ENCODE results near the gene PHACTR2.
"Not testable (repeated sequence)": the region's sequence is repeated elsewhere in the genome, so short reads cannot be mapped to it uniquely, and the experiment has no call there.

The PHACTR2 gene

DNA sequence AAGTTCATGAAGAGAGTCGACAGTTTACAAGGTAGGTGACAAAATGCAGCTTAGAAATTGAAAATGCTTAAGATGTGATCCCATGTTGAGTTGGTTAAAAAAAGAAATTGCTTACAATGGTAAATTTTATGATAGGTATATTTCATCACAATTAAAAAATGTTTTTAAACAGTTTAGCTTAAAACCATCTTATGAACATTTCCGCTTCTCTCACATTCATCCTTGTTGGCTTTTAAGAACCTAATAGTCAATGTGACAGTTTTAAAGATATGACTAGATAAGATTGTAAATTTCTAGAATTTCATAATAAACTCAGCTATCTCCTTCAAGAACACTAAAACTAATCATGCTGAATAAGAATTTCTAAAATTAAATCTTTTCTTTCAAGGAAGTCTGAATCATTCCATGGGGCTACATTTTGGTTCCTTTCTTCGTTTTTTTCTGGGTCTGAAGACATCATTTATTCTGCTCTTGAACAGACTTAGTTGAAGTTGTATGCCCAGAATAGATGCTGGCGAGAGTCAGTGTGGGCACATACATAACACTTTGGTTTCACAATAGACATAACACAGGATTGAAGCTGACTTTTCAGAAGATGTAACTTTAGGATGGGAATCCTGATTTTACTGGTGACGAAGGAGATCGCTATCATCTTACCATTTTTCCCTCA lies 129.5 kb downstream of the PHACTR2 start:
- no peak for DNase-seq (ENCODE audit: low spot score)

DNA sequence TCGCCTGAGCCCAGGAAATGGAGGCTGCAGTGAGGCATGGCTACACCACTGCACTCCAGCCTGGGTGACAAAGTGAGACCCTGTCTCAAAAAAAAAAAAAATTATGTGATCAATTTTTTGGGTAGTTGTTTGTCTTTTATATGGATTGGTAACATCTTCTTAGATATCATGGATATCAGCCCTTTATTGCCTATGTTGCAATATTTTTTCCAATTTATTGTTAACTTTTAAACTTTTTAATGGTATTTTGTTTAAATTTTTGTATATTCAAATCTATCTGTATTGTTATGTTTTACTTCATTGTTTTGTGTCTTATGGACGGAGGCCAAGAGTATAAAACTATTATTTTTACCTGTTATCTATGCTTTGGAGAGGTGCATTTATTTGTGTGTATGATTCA lies 133.0 kb downstream of the PHACTR2 start:
- DNase-seq (ENCODE audit: low spot score), result no peak

DNA sequence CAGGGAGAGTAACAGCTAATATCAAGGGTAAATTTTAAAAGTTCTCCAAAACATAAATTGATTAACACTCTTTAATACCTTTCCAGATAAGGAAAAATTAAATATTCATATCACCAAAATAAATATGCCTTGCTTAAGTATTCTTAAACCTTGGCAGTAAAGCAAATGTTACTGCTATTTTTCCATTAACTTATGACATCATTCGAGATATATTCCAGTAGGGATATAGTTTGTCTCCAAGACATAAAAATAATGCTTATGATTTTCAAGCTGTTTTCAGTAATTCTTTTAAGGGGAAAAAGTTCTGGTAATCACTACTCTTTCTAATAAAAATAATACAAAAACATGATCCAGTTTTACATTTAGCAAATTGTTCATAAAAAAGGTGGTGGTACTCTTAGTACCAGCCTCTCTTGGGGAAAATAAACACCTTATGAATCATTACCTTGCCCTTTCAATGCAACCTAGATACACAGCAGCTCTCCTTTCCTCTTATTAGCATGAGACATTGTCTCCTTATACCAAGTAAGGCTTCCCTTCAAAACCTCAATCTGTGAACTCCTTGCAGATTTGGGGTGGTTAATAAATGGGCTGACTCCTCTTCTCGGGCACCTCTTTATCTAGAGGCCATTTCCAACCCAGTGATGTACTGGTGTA lies 133.9 kb downstream of the PHACTR2 start:
- DNase-seq (ENCODE audit: low spot score), result no peak

DNA sequence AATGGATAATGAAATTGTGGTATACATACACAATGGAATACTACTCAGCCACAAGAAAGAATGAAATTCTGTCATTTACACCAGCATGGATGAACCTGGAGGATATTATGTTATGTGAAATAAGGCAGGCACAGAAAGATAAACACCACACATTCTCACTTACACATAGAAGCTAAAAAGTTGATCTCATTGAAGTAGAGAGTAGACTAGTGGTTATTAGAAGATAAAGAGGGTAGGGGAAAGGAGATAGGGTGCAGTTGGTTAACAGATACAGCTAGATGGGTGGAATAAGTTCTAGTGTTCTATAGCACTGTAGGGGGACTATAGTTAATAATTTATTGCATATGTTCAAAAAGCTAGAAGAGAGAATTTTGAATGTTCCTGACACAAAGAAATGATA lies 139.9 kb downstream of the PHACTR2 start:
- DNase-seq (ENCODE audit: low spot score), result no peak

DNA sequence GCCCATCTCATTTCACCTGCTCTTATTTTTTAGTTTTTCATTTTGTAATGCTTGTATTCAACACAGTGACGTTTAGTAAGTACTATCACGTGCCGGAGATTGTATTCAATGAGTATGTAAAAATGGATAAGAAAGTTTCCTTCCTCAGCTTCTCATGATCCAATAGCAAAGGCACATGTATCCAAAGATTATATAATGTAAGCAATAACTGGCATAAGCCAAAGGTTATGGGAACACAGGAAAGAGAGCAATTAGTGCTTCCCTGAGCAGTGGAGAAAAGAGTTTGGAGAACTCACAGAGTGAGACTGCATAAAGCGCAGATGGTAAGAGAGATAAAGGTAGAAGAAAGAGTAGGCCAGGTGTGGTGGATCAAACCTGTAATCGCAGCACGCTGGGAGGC lies 143.6 kb downstream of the PHACTR2 start:
- DNase-seq (ENCODE audit: low spot score), result no peak

DNA sequence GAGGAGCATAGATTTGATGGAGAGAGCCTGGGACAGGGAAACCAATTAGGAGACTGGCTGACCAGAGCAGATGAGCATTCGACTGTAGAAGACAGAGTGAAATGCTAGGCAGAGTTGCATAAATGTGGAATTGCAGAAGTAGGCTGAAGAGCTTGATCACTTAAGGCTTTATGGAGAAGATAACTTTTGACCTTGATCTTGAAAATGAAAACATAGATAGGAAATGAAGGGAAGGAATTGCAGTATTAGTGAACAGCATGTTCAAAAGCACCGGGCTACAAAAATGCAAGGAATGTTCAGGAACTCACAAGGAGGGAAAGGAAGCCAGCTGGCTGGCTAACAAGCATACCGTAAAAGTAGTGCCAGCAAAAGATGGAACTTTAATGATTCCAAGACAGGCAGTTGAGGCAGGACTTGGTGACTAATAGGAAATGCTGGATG lies 144.8 kb downstream of the PHACTR2 start:
- DNase-seq (ENCODE audit: low spot score), result no peak

DNA sequence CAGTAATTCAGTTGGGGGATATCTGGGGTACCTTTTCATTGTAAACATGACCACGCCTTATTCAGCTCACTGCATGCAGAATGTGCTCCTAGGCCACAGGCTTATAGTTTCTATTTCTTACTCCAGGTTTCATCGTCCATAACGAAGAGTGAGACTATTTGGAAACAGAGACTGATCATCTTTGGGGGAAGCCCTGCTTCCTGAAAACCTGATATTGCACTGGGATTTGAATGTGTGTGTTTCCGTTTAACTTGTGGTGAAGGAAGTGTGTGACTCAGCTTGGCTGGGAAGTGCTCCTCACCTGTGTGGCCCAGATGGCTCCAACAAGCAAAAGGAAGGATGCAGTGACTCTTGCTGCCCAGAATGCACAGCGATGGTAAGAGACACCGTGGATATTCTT lies 145.8 kb downstream of the PHACTR2 start:
- no peak for DNase-seq (ENCODE audit: low spot score)

DNA sequence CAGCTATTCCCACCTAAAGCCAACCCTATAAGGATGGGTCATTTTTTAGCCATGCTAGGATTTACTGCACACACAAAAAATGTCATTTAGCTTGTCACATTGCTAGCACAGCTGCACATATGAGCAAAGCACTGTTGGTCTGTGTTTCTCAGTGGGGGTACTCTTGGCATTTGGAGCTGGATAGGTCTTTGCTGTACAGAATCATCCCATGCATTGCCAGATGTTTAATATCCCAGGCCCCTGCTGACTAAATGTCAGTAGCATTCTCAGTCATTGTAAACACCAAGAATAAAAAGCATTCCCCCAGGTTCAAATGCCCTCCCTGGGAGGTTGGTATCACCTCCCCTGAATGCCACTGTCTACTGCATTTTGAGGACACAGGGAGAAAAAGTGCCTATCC lies 150.8 kb downstream of the PHACTR2 start:
- no peak for DNase-seq (ENCODE audit: low spot score)

DNA sequence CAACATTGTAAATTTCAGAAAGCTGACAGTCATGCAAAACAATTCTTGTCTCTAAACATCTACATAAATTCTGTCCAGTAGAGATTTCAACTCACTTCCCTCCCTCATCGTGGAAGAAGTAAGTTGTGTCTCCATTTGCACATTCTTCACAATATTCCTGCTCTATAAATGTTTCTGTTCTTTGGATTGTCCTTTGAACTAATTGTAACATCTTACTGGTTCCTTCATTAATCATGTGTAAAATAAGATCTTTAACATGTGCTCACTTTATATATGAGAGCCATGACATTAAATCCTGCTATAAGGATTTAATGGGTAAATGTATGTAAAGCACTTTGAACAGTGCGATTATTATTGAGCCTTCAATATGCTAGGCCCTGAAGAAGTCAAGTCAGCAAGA lies 158.4 kb downstream of the PHACTR2 start:
- no peak for DNase-seq (ENCODE audit: low spot score)

DNA sequence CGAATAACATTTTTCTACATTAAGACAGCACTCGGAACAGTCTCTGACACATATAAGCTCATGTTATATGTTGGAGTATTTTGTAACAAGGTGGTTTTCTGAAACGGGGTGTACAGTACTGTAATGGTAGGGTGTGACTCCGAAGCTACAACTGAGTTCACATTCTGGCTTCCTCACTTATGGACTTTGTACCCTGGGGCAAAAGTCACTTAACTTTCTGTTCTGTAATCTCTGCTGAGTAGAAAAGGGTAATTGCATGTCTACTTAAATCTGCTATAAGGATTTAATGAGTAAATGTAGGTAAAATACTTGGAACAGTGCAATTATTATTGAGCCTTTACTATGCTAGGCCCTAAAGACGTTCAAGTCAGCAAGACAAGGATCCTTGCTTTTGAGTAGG lies 160.6 kb downstream of the PHACTR2 start:
- DNase-seq (ENCODE audit: low spot score), result no peak

DNA sequence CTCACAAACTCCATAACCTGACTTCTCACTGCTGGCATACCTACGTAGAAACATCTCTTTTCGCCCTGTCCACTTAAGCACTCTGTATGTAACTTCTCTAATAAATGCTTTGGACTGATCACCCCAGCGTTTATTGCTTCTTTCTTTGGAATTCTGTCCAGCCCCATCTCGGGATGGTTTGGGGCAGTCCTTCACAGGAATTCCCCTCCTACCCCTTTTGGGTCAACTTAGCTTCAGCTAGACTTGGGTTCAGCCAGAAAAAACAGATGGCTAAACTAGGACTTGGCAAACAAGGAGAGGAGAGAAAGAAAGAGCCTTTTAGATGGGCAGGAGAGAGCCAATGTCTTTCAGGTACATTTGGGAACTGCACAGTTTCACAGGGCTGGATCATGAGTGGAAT lies 161.4 kb downstream of the PHACTR2 start:
- no peak for DNase-seq (ENCODE audit: low spot score)

DNA sequence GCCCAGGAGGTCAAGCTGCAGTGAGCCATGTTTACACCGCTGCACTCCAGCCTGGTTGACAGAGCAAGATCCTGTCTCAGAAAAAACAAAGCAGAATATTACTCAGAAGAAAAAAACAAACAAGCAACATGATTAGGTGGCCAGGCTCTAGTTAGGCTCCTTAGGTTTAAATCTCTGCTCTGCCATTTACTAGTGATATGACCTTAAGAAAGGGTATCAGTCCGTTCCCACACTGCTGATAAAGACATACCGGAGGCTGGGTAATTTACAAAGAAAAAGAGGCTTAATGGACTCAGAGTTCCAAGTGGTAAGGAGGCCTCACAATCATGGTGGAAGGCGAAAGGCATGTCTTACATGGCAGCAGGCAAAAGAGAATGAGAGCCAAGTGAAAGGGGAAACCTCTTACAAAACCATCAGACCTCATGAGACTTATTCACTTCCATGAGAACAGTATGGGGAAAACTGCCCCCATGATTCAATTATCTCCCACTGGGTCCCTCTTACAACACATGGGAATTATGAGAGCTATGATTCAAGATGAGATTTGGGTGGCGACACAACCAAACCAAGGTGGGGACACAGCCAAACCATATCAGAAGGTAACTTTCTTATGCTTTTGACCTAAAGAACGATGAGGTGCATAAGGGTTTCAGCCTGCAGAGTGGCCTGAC lies 163.0 kb downstream of the PHACTR2 start:
- DNase-seq (ENCODE audit: low spot score), result no peak

DNA sequence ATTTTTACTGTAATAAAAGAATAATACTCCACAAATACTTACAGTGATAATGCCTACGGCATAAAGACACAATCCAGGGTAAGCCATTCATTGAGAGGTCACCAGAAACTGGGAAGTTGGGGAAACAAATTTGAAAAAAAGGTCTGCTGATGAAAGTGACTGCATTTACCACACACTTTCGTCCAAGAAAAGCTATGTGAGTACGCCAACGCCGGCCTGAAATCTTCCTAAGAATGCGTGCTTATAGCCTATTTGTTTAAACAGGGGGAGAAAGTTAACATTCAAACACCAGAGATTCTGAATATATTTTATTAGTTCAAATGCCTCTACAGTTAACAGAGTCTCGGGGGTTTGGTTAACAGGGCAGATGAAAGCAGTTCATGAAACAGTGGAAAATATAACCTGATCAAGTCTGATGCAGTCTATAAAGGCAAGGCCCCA lies 164.7 kb downstream of the PHACTR2 start:
- no peak for DNase-seq (ENCODE audit: low spot score)

DNA sequence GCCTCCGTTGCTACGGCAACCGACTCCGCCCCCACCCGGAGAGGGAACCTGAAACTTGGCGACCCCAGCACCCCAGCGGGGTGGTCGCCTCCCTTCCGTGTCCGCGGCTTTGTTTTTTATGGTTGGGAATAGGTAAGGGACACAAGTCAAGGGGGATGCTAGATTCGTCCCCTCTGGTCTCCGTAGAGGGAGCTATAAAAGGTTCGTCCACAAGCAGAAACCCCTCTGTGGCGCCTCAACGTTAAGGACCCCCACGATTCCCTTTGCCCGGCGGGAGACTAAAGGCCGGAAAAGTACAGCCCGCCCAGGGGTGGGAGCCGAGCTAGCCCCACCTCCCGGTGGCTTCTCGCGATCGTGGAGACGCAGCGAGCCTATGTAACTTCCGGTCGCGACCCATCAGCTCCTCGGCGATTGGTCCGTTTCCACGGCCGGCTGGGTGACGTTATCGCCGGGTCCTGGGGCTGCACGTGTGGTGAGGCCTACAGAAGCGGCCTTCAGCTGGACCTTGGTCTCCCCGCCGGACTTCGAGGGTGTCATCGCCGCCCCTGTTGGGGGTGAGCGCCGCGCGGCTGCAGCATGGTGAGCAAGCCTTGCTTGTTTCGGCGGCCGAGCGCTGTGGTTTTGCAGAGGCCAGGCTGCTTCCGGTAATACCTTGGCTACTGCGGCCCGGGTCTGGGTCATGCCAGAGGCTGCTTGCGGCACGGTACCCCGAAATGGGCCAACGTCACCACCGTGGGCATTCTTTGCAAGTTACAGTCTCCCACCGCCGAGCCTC lies 165.3 kb downstream of the PHACTR2 start, which contains the start of gene LTV1:
Gene LTV1 (plus strand): TSS at position 437 of the 775 bp plus-strand sequence. CDS start 140 bp downstream, at position 577.
- DNase-seq (ENCODE audit: low spot score), result peak; percentile 97

DNA sequence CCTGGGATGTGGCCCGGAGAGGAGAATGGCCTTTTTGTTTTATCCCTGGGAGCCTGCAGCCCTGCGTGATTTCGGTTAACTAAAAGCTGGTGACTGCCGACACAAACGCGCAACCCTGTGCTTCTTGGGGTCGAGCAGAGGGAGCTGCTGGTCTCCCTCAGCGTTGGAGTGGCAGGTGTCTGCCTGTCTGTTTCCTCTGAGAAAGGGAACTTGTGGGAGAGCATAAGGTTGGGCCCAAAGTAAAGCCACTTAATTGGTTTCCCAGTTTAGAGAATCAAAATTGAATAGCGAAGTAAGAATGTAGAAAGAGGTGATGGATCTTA lies 165.9 kb downstream of the PHACTR2 start:
- no peak for DNase-seq (ENCODE audit: low spot score)

DNA sequence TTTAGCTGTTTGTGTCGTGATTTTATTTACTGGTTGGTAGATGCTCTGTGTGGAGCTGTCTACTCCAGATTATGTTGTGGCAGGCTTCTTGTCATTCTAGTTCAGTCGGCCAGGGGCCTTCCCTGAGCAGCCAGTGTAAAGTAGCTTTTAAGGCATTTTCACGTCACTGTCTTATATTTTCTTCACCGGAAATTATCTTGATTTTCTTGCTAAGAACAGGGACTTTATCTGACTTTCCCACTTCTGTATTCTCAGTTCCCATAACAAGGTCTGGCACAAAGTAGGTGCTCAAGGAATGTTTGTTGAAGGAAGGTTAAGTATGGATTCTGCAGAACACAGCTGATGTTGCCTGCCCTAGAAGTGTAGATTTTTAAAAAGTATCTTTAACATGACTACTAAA lies 166.2 kb downstream of the PHACTR2 start:
- DNase-seq (ENCODE audit: low spot score), result no peak

DNA sequence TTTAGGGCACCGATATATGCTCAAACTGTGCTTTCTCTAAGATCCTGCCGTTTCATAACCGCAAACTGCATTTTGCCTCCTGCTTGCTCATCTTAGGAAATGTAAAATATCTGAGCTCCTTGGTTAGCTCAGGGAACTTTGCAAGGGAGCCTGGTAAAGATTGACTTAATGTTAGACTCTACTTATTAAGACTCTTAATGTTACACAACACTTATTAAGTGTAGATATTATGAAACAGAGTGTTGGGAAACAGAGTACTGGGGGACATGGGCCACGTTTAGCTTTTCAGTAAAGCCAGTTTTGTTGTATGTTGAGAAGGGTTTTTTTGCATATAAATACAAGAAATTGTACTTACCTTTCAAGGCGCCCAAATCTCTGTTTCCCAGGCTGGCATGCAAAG lies 167.3 kb downstream of the PHACTR2 start:
- DNase-seq (ENCODE audit: low spot score), result no peak

DNA sequence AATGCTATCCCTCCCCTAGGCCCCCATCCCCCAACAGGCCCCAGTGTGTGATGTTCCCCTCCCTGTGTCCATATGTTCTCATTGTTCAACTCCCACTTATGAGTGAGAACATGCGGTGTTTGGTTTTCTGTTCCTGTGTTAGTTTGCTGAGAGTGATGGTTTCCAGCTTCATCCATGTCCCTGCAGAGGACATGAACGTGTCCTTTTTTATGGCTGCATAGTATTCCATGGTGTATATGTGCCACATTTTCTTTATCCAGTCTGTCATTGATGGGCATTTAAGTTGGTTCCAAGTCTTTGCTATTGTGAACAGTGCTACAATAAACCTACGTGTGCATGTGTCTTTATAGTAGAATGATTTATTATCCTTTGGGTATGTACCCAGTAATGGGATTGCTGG lies 173.9 kb downstream of the PHACTR2 start:
- DNase-seq (ENCODE audit: low spot score), result not testable (repeated sequence)

DNA sequence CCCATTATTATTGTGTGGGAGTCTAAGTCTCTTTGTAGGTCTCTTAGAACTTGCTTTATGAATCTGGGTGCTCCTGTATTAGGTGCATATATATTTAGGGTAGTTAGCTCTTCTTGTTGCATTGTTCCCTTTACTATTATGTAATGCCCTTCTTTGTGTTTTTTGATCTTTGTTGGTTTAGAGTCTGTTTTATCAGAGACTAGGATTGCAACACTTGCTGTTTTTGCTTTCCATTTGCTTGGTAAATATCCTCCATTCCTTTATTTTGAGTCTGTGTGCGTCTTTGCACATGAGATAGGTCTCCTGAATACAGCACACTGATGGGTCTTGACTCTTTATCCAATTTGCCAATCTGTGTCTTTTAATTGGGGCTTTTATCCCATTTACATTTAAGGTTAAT lies 177.3 kb downstream of the PHACTR2 start:
- not testable (repeated sequence) for DNase-seq (ENCODE audit: low spot score)

DNA sequence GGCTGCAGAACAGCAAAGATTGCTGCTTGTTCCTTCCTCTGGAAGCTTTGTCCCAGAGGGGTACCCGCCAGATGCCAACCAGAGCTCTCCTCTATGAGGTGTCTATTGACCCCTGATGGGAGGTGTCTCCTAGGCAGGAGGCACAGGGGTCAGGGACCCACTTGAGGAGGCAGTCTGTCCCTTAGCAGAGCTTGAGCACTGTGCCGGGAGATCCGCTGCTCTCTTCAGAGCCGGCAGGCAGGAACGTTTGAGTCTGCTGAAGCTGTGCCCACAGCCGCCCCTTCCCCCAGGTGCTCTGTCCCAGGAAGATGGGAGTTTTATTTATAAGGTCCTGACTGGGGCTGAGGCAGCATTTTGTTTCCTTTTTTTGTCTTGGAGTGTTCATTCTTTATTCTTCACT lies 179.0 kb downstream of the PHACTR2 start:
- not testable (repeated sequence) for DNase-seq (ENCODE audit: low spot score)

DNA sequence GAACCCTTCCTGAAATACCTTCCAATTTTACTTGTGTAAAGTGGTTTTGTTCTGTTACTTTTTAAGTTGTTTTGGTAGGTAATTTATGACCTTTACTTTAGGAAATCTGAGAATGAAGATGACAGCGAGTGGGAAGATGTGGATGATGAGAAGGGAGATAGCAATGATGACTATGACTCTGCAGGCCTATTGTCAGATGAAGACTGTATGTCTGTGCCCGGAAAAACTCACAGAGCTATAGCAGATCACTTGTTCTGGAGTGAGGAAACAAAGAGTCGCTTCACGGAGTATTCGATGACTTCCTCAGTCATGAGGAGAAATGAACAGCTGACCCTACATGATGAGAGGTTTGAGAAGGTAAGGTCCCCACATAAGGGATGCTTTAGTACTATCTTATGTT lies 179.9 kb downstream of the PHACTR2 start:
- DNase-seq (ENCODE audit: low spot score), result no peak
